Mesendoderm (in vitro differentiated cells): ENCODE measurements around the gene LMX1A.

Experiments used
- DNase-seq: peaks from one replicate; pipeline ENCODE4 v3.0.0; 2013
- H2AK5ac ChIP-seq: 2 replicates; pipeline ENCODE4 v1.6.1; 2013; ENCODE audit warnings: low read length, inconsistent platforms
- H2BK120ac ChIP-seq: 2 replicates; pipeline ENCODE4 v1.6.1; 2013; ENCODE audit warnings: low read depth, mild to moderate bottlenecking, low read length, moderate library complexity, mixed read lengths
- H2BK15ac ChIP-seq: replicated peaks from 2 replicates; pipeline ENCODE4 v1.6.1; 2013; ENCODE audit warnings: low read depth, mild to moderate bottlenecking, moderate library complexity
- H2BK5ac ChIP-seq: 2 replicates; pipeline ENCODE4 v1.6.1; 2013; ENCODE audit warnings: low read length, inconsistent platforms
- H3K18ac ChIP-seq: 2 replicates; pipeline ENCODE4 v1.6.1; 2013; ENCODE audit warnings: mild to moderate bottlenecking, low read length, mixed read lengths
- H3K23ac ChIP-seq: one replicate; pipeline ENCODE4 v1.6.1; 2013; ENCODE audit warnings: low read length
- H3K27ac ChIP-seq: 2 replicates; pipeline ENCODE4 v1.5.1; 2013; ENCODE audit warnings: low read depth, mild to moderate bottlenecking, inconsistent platforms, low read length, moderate library complexity
- H3K27me3 ChIP-seq: 2 replicates; pipeline ENCODE4 v1.6.1; 2013; ENCODE audit warnings: low read length, control low read depth, mild to moderate bottlenecking, inconsistent platforms; ENCODE audit not compliant: insufficient read depth, poor library complexity
- H3K36me3 ChIP-seq: 2 replicates; pipeline ENCODE4 v1.6.1; 2013; ENCODE audit warnings: low read length, inconsistent platforms; ENCODE audit not compliant: control insufficient read depth, insufficient read depth
- H3K4ac ChIP-seq: one replicate; pipeline ENCODE4 v1.6.1; 2013; ENCODE audit warnings: low read depth, mild to moderate bottlenecking, low read length, moderate library complexity
- H3K4me1 ChIP-seq: 2 replicates; pipeline ENCODE4 v1.6.1; 2013; ENCODE audit warnings: low read depth, low read length, inconsistent platforms; ENCODE audit not compliant: control insufficient read depth
- H3K4me2 ChIP-seq: 2 replicates; pipeline ENCODE4 v1.6.1; 2013; ENCODE audit warnings: low read length
- H3K4me3 ChIP-seq: 2 replicates; pipeline ENCODE4 v1.5.1; 2013; ENCODE audit warnings: mild to moderate bottlenecking, low read length
- H3K56ac ChIP-seq: one replicate; pipeline ENCODE4 v1.6.1; 2013; ENCODE audit warnings: low read length
- H3K79me1 ChIP-seq: 2 replicates; pipeline ENCODE4 v1.6.1; 2013; ENCODE audit warnings: low read length, inconsistent platforms
- H3K79me2 ChIP-seq: 2 replicates; pipeline ENCODE4 v1.6.1; 2013; ENCODE audit warnings: mild to moderate bottlenecking, low read length; ENCODE audit not compliant: control insufficient read depth, insufficient read depth
- H3K9ac ChIP-seq: 2 replicates; pipeline ENCODE4 v1.6.1; 2013; ENCODE audit warnings: low read length, inconsistent platforms
- H4K5ac ChIP-seq: one replicate; pipeline ENCODE4 v1.6.1; 2013; ENCODE audit warnings: low read length
- H4K8ac ChIP-seq: one replicate; pipeline ENCODE4 v1.6.1; 2013; ENCODE audit warnings: low read depth, mild to moderate bottlenecking, control low read depth, low read length, moderate library complexity
- WGBS: extraction: QIAGEN DNeasy Blood & Tissue Kit; methylation state at CpG from one replicate; pipeline ENCODE4 v1.1.7; 2013; ENCODE audit warnings: low lambda C conversion rate, missing lambda C conversion rate; ENCODE audit not compliant: insufficient coverage; ENCODE audit errors: extremely low coverage; 5-methylcytosine and 5-hydroxymethylcytosine counted together

Gene LMX1A

DNA sequence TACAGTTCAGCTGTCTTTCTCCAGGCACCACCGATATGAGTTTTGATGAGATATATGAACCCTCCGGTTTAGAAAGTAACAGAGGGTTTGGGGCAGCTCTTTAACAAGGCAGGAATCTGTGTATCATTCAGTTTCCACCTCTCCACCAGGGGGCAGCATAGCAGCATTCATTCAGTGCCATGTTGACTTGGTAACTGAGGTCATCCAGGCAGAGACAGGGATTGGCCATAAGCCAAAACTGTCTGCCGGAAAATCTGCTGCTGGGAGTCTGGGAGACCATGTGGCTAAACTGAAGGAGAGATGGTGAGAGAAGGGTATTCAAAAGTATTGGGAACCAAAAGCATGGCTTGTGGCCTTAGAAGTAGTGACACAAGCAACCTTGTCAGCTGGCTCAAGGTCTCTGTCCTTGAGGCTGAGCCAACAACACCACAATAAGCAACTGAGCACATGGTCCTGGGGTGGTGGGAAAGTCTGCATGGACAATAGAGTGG lies 98.5 kb downstream of the LMX1A start:
- Histone ChIP-seq H2BK120ac (no peak overlapping the region), H3K4me1 (peaks cover 4% of the 10 kb centered on the region), H3K18ac (no peak overlapping the region), H3K36me3 (no peaks in the 10 kb centered on the region), H3K9ac (no peak overlapping the region), H3K4ac (no peak overlapping the region), H3K27ac (no peak overlapping the region), H4K5ac (no peak overlapping the region), H3K79me2 (no peaks in the 10 kb centered on the region), H3K27me3 (no peaks in the 10 kb centered on the region), H3K79me1 (no peaks in the 10 kb centered on the region), H3K4me3 (no peak overlapping the region), H4K8ac (no peak overlapping the region), H2BK5ac (no peak overlapping the region), H2AK5ac (no peak overlapping the region), H2BK15ac (no peak overlapping the region), H3K23ac (no peak overlapping the region), H3K56ac (peak overlapping the region; percentile 17), H3K4me2 (no peak overlapping the region)
- WGBS: no CpG with 5 or more reads among the region's 3 CpGs
- DNase-seq: peak; percentile 92

DNA sequence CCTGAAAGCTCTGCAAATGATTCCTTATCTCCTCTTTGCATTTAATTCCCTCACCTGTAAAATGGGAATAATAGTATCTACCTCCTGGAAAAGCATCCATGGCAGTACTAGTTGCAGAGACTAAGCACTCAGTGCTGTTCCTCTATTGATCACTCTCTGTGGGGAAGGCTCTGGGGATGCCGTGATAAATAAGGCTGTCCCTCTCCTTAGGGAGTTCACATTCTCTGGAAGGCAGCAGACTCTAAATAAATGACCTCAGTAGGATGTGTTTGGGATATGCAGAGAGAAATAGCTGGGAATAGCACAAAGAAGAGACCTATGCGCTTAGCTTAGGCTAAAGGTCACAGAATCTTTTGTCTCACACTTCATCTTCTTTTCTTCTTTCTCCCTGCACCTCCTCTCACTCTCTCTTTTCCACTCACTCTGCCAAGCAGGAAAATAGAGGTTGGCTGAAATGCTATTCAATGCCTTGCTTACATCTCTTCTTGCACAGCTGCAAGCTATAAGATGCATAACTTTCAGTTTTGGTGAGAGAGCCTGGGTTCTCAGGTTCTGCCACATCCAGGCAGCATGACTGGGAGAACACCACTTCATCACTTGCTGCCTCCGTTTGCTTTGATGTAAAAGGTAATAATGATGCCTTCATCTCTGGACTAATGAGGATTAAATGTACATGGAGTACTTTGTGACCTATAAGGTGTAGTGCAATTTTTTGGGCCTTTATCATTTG lies 101.5 kb downstream of the LMX1A start:
- WGBS: no CpG with 5 or more reads among the region's 3 CpGs
- Histone ChIP-seq H3K27ac (no peak overlapping the region), H3K23ac (no peak overlapping the region)

DNA sequence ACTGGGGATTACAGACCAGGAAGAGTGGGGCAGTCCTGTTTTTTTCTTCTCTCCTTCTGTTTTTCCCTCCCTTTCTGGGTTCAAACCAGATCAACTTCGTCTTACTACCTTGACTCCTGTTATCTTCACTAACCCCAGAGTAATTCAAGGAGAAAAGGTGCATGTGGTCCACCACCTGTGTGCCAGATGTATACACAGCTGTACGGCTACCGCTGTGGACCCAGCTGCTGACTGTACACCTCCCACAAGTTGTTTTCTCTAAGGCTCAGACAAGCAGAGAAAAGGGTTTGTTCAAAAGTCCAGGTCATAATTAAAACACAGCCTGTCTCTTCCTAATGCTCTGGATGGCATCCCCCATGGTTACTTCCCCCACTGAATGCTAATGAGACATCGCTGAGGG lies 102.1 kb downstream of the LMX1A start:
- no peak for DNase-seq
- no peak overlapping the region for H3K4me3 ChIP-seq
- peaks cover 4% of the 10 kb centered on the region for H3K4me1 ChIP-seq
- no peaks in the 10 kb centered on the region for H3K79me2 ChIP-seq
- no peak overlapping the region for H2AK5ac ChIP-seq
- no peak overlapping the region for H2BK5ac ChIP-seq
- H3K79me1 ChIP-seq: no peaks in the 10 kb centered on the region
- no peak overlapping the region for H3K4ac ChIP-seq
- no peak overlapping the region for H3K18ac ChIP-seq
- H3K23ac ChIP-seq: no peak overlapping the region
- H4K5ac ChIP-seq: no peak overlapping the region
- H3K9ac ChIP-seq: no peak overlapping the region
- no peak overlapping the region for H3K4me2 ChIP-seq
- H4K8ac ChIP-seq: no peak overlapping the region
- H3K27ac ChIP-seq: no peak overlapping the region
- no peaks in the 10 kb centered on the region for H3K36me3 ChIP-seq
- H3K56ac ChIP-seq: no peak overlapping the region
- no peak overlapping the region for H2BK120ac ChIP-seq
- no peak overlapping the region for H2BK15ac ChIP-seq
- no peaks in the 10 kb centered on the region for H3K27me3 ChIP-seq
- no CpG with 5 or more reads among the region's 4 CpGs for WGBS

More for the DNA sequence above, 101.5 kb downstream of the LMX1A start:
- H3K4ac ChIP-seq: no peak overlapping the region
- H3K79me1 ChIP-seq: no peaks in the 10 kb centered on the region
- H3K4me3 ChIP-seq: no peak overlapping the region
- peaks cover 4% of the 10 kb centered on the region for H3K4me1 ChIP-seq
- no peak overlapping the region for H4K5ac ChIP-seq
- H3K56ac ChIP-seq: no peak overlapping the region
- H2BK5ac ChIP-seq: no peak overlapping the region
- no peak overlapping the region for H2BK15ac ChIP-seq
- H2BK120ac ChIP-seq: no peak overlapping the region
- no peaks in the 10 kb centered on the region for H3K27me3 ChIP-seq
- no peak for DNase-seq
- H3K18ac ChIP-seq: no peak overlapping the region
- H3K9ac ChIP-seq: no peak overlapping the region
- no peaks in the 10 kb centered on the region for H3K36me3 ChIP-seq
- H2AK5ac ChIP-seq: no peak overlapping the region
- H3K79me2 ChIP-seq: no peaks in the 10 kb centered on the region
- H4K8ac ChIP-seq: no peak overlapping the region
- no peak overlapping the region for H3K4me2 ChIP-seq

DNA sequence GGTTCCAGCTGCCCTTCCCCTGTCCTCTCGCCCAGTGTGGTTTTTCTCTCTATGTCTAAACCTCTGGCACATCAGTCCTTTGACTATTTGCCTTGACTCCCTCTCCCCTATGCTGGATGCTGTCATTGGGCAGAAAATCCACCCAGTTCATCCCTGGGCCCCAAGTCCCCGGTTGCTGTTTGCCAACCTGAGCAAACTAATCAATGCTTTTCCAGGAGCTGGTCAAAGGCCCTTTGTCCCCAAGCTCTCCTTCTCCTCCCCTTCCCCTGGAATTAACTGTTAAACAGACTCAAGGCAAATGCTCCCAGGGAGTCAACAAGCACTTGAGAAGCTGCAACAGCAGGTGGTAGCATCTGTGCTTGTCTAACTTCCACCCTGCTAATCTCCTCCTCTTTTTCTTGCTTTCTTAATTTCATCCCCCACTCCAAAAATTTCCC lies 102.7 kb downstream of the LMX1A start:
- Histone ChIP-seq H4K8ac (no peak overlapping the region), H3K79me2 (no peaks in the 10 kb centered on the region), H3K56ac (no peak overlapping the region), H2BK15ac (no peak overlapping the region), H3K9ac (no peak overlapping the region), H3K4me1 (peaks cover 4% of the 10 kb centered on the region), H2AK5ac (no peak overlapping the region), H4K5ac (no peak overlapping the region), H3K4me3 (no peak overlapping the region), H3K27ac (no peak overlapping the region), H3K4ac (no peak overlapping the region), H3K4me2 (no peak overlapping the region), H3K18ac (no peak overlapping the region), H3K36me3 (no peaks in the 10 kb centered on the region), H2BK5ac (no peak overlapping the region), H3K27me3 (no peaks in the 10 kb centered on the region), H3K79me1 (no peaks in the 10 kb centered on the region), H3K23ac (no peak overlapping the region), H2BK120ac (no peak overlapping the region)
- no CpG with 5 or more reads among the region's 2 CpGs for WGBS
- peak; percentile 32 for DNase-seq

DNA sequence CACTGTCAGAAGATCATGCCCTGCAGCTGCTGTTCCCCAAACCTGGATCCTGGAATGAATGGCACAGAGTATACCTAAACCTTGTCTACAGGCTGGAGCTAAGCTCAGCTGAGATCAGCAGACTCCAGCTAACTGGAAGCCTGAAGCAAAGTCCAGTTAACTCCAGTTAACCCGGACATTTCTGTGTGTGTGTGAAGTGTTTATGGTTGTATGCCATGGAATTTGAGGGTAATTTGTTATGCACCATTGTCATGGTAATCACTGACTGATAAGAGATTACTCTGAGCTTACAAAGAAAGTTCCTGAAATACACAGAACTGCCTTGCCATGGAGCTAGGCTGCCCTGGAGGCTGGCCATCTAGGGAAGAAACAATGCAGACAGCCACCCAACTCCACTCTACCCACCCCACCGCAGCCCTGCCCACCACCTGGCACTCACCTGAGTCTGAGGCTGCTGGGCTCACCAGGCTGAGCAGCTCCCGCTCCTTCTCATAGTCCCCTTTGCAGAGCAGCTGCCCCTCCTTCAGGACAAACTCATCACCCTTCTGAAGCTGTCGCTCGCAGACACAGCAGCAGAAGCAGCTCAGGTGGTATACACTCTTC lies 107.4 kb downstream of the LMX1A start:
- Histone ChIP-seq H2AK5ac (no peak overlapping the region), H2BK120ac (no peak overlapping the region), H3K4ac (no peak overlapping the region), H2BK15ac (no peak overlapping the region), H2BK5ac (no peak overlapping the region), H3K23ac (no peak overlapping the region), H4K8ac (no peak overlapping the region), H3K79me1 (no peaks in the 10 kb centered on the region), H3K27ac (no peak overlapping the region), H3K18ac (no peak overlapping the region), H4K5ac (no peak overlapping the region), H3K4me3 (no peak overlapping the region), H3K4me2 (no peak overlapping the region), H3K27me3 (no peaks in the 10 kb centered on the region), H3K4me1 (peaks cover 3% of the 10 kb centered on the region), H3K36me3 (no peaks in the 10 kb centered on the region), H3K56ac (no peak overlapping the region), H3K79me2 (no peaks in the 10 kb centered on the region), H3K9ac (no peak overlapping the region)
- WGBS: no CpG with 5 or more reads among the region's 5 CpGs
- peak; percentile 59 for DNase-seq
